Measurements from ENCODE around the gene EHBP1. TPM values are rescaled to one million over a fixed set of nuclear protein-coding genes. Genes with fewer than 3 reads are reported as not detected.

Gene EHBP1
- total RNA-seq, 4 donors from 2014 or later, result 11.1 to 19.0 (median 15.4) TPM

- Histone ChIP-seq H3K27me3 (no peaks in the 10 kb centered on the region), H3K4me1 (no peaks in the 10 kb centered on the region), H3K9me3 (no peaks in the 10 kb centered on the region), H3K27ac (no peak overlapping the region), H3K4me3 (no peak overlapping the region), H3K36me3 (peaks cover 0 to 6% of the 10 kb centered on the region in 2 donors)
- in situ Hi-C loops (cut with MboI; ENCODE audit: low sequenced_read_pairs in 4 of 4), result no loop called here
- ATAC-seq (no peak), DNase-seq (no peak)
- TF ChIP-seq POLR2A (IDR thresholded peaks at IDR 0.05) (no peak), CTCF (IDR thresholded peaks at IDR 0.05 in 4 of 5, conservative IDR thresholded peaks at IDR 0.05 in 1 of 5) (no peak)
- intact Hi-C loops (cut with DNase I; ENCODE audit: low total_unique reads), result no loop called here
Observed at GRCh38 chr2:62801814-62802523, 96.5 kb downstream of the EHBP1 start.

- Histone ChIP-seq H3K9me3 (no peaks in the 10 kb centered on the region), H3K4me1 (no peaks in the 10 kb centered on the region), H3K27ac (no peak overlapping the region), H3K36me3 (peaks cover 0 to 6% of the 10 kb centered on the region in 2 donors), H3K27me3 (no peaks in the 10 kb centered on the region), H3K4me3 (no peak overlapping the region)
- no peak for TF ChIP-seq CTCF (IDR thresholded peaks at IDR 0.05 in 4 of 5, conservative IDR thresholded peaks at IDR 0.05 in 1 of 5)
- no peak for TF ChIP-seq POLR2A (IDR thresholded peaks at IDR 0.05)
- in situ Hi-C loops (cut with MboI; ENCODE audit: low sequenced_read_pairs in 4 of 4), result no loop called here
- no peak for DNase-seq
- intact Hi-C loops (cut with DNase I; ENCODE audit: low total_unique reads), result no loop called here
- ATAC-seq, result no peak
Observed at GRCh38 chr2:62803961-62804360, 98.4 kb downstream of the EHBP1 start.

- Histone ChIP-seq H3K4me1 (no peaks in the 10 kb centered on the region), H3K4me3 (no peak overlapping the region), H3K9me3 (no peaks in the 10 kb centered on the region), H3K27me3 (no peaks in the 10 kb centered on the region), H3K27ac (no peak overlapping the region), H3K36me3 (peaks cover 0 to 6% of the 10 kb centered on the region in 2 donors)
- ATAC-seq (no peak), DNase-seq (no peak)
- intact Hi-C loops (cut with DNase I; ENCODE audit: low total_unique reads) (no loop called here), in situ Hi-C loops (cut with MboI; ENCODE audit: low sequenced_read_pairs in 4 of 4) (no loop called here)
- TF ChIP-seq POLR2A (IDR thresholded peaks at IDR 0.05), result no peak
- TF ChIP-seq CTCF (IDR thresholded peaks at IDR 0.05 in 4 of 5, conservative IDR thresholded peaks at IDR 0.05 in 1 of 5), result no peak
Observed at GRCh38 chr2:62806231-62806630, 100.7 kb downstream of the EHBP1 start.

GRCh38 chr2:62808554-62808953, 103.0 kb downstream of the EHBP1 start:
- TF ChIP-seq POLR2A (IDR thresholded peaks at IDR 0.05) (no peak), CTCF (IDR thresholded peaks at IDR 0.05 in 4 of 5, conservative IDR thresholded peaks at IDR 0.05 in 1 of 5) (no peak)
- no peaks in the 10 kb centered on the region for H3K9me3 ChIP-seq
- in situ Hi-C loops (cut with MboI; ENCODE audit: low sequenced_read_pairs in 4 of 4), result no loop called here
- intact Hi-C loops (cut with DNase I; ENCODE audit: low total_unique reads), result no loop called here
- peaks cover 0 to 6% of the 10 kb centered on the region in 2 donors for H3K36me3 ChIP-seq
- H3K27ac ChIP-seq, result no peak overlapping the region
- H3K4me3 ChIP-seq, result no peak overlapping the region
- H3K4me1 ChIP-seq, result no peaks in the 10 kb centered on the region
- H3K27me3 ChIP-seq, result no peaks in the 10 kb centered on the region
- DNase-seq (no peak), ATAC-seq (no peak)

GRCh38 chr2:62811086-62811485, 105.6 kb downstream of the EHBP1 start:
- Histone ChIP-seq H3K36me3 (no peaks in the 10 kb centered on the region), H3K4me3 (no peak overlapping the region), H3K9me3 (no peaks in the 10 kb centered on the region), H3K27me3 (no peaks in the 10 kb centered on the region), H3K4me1 (peaks cover 0 to 10% of the 10 kb centered on the region in 2 donors), H3K27ac (no peak overlapping the region)
- intact Hi-C loops (cut with DNase I; ENCODE audit: low total_unique reads) (no loop called here), in situ Hi-C loops (cut with MboI; ENCODE audit: low sequenced_read_pairs in 4 of 4) (no loop called here)
- ATAC-seq (no peak), DNase-seq (no peak)
- no peak for TF ChIP-seq POLR2A (IDR thresholded peaks at IDR 0.05)
- no peak for TF ChIP-seq CTCF (IDR thresholded peaks at IDR 0.05 in 4 of 5, conservative IDR thresholded peaks at IDR 0.05 in 1 of 5)

Measured in gastrocnemius medialis (tissue), 4 donors.